NT2/D1 (cell line): Measurements from ENCODE around the gene TTL.

Experiments used
- SUZ12 ChIP-seq: IDR thresholded peaks from 2 replicates; pipeline ENCODE4 v1.6.1; 2011; ENCODE audit not compliant: insufficient read length, insufficient read depth; ENCODE audit errors: extremely low read depth
- YY1 ChIP-seq: IDR thresholded peaks from 2 replicates; pipeline ENCODE4 v1.6.1; 2011; ENCODE audit not compliant: insufficient read length, insufficient read depth
- ZNF274 ChIP-seq: IDR thresholded peaks from 2 replicates; pipeline ENCODE4 v1.6.1; 2011; ENCODE audit warnings: mild to moderate bottlenecking, low read depth, low read length

DNA sequence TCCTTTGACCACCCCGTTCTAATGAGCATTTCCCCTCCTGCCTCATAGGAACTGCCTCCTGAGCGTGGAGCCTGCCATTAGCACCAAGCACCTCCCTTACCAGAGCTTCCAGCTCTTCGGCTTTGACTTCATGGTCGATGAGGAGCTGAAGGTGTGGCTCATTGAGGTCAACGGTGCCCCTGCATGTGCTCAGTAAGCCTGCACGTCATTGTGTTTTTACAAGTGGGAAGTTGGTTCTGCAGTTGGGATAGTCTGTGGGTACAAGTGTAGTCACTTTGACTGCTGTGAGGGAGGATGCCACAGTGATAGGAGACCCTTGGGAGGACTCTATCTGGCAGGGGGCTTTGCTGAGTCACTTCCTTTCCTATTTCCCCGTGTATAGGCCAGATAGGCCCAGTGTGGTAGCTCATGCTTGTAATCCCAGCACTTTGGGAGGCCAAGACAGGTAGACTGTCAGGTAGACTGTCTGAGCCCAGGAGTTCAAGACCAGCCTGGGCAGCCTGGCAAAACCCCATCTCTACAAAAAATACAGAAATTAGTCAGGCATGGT, 38.4 kb downstream of the TTL start:
- TF ChIP-seq ZNF274: no peak
- TF ChIP-seq YY1: no peak
- no peak for TF ChIP-seq SUZ12
